GM12878 (cell line): Measurements from ENCODE around the gene PIGS. TPM values are rescaled to one million over a fixed set of nuclear protein-coding genes. Genes with fewer than 3 reads are reported as not detected.

ENCODE experiments used
- ATAC-seq: fragments of 200-7000 bp; cut with Tn5 transposase; 3 replicates; pipeline ENCODE4 v1.9.1; 2020; ENCODE audit warnings: mild to moderate bottlenecking, moderate library complexity
- BruUV-seq: library from RNA; stranded (reverse); fragments of 400-500 nt; replicated peaks from 2 replicates; lab custom pipeline; 2021; lab: Mats Ljungman, UMichigan
- CTCF ChIA-PET: fragments of 300-600 bp; sonication (Branson Sonifier 250); formaldehyde crosslinking; extraction: SDS; loops from one replicate; lab custom pipeline; 2021; ENCODE audit warnings: inconsistent platforms; lab: Yijun Ruan, JAX
- POLR2A ChIA-PET: fragments of 350-600 bp; formaldehyde crosslinking; extraction: SDS; loops from one replicate; lab custom pipeline; 2021; ENCODE audit warnings: inconsistent platforms; lab: Charles Lee
- RAD21 ChIA-PET: fragments of 300-600 bp; sonication (Branson Sonifier 250); formaldehyde crosslinking; loops from one replicate; lab custom pipeline; 2023; ENCODE audit warnings: antibody characterized with exemption; ENCODE audit not compliant: unreplicated experiment; lab: Charles Lee
- SMC1A ChIA-PET: fragments of 300-600 bp; sonication (Branson Sonifier 250); formaldehyde crosslinking; loops from one replicate; lab custom pipeline; 2023; ENCODE audit not compliant: unreplicated experiment, uncharacterized antibody; lab: Charles Lee
- DNase-seq: peaks from one replicate; pipeline ENCODE4 v3.0.0-alpha.2; 2011; ENCODE audit warnings: low read depth, low spot score
- FAIRE-seq: peaks from 3 replicates; lab custom pipeline; 2011; peaks lifted over from hg19 to GRCh38; lab: Jason Lieb, UNC
- H2AFZ ChIP-seq: 2 replicates; pipeline ENCODE4 v1.6.0; 2011; ENCODE audit warnings: low read depth, low read length, control low read depth; ENCODE audit not compliant: control insufficient read depth
- H3K27ac ChIP-seq: 2 replicates; pipeline ENCODE4 v1.5.1; 2011; ENCODE audit warnings: control low read depth; ENCODE audit not compliant: control insufficient read depth, insufficient read depth
- H3K27me3 ChIP-seq, 2 experiments: replicated peaks in 1 of 2; 2 replicates each; pipeline versions ENCODE4 v1.6.0 to v1.6.1; 2011; ENCODE audit warnings: low read length in 1 of 2; ENCODE audit not compliant: control insufficient read depth in 2 of 2, insufficient read depth in 2 of 2
- H3K36me3 ChIP-seq, 2 experiments: 2 replicates each; pipeline ENCODE4 v1.5.1; 2011; ENCODE audit warnings: low read length in 1 of 2; ENCODE audit not compliant: control insufficient read depth in 2 of 2, insufficient read depth in 2 of 2
- H3K4me1 ChIP-seq: 2 replicates; pipeline ENCODE4 v1.6.1; 2011; ENCODE audit warnings: mild to moderate bottlenecking, low read length, moderate library complexity, mixed read lengths; ENCODE audit not compliant: control insufficient read depth, insufficient read depth
- H3K4me2 ChIP-seq: 2 replicates; pipeline ENCODE4 v1.6.0; 2011; ENCODE audit warnings: control low read depth; ENCODE audit not compliant: control insufficient read depth, insufficient read depth
- H3K4me3 ChIP-seq: fragments of 200-600 bp; sonication (generic); 2 replicates; pipeline ENCODE4 v1.5.1; 2016
- H3K79me2 ChIP-seq: 2 replicates; pipeline ENCODE4 v1.6.0; 2011; ENCODE audit warnings: low read length; ENCODE audit not compliant: control insufficient read depth, insufficient read depth
- H3K9ac ChIP-seq: 2 replicates; pipeline ENCODE4 v1.8.0; 2011; ENCODE audit warnings: low read length, control low read depth, mixed read lengths; ENCODE audit not compliant: control insufficient read depth, insufficient read depth
- H3K9me3 ChIP-seq: replicated peaks from 3 replicates; pipeline ENCODE4 v1.5.1; 2011; ENCODE audit warnings: mild to moderate bottlenecking, low read length; ENCODE audit not compliant: control insufficient read depth, insufficient read depth
- H4K20me1 ChIP-seq: 2 replicates; pipeline ENCODE4 v1.6.0; 2011; ENCODE audit not compliant: control insufficient read depth, insufficient read depth
- BRCA1 ChIP-seq: IDR thresholded peaks from 2 replicates; pipeline ENCODE4 v1.6.1; 2011; ENCODE audit warnings: low read depth, low read length, improper control_type of control experiment
- E4F1 ChIP-seq: fragments of 450-650 bp; IDR thresholded peaks from 2 replicates; pipeline ENCODE4 v1.6.1; 2018; ENCODE audit warnings: borderline replicate concordance, mild to moderate bottlenecking; ENCODE audit not compliant: partially characterized antibody
- ESRRA ChIP-seq: IDR thresholded peaks from 2 replicates; pipeline ENCODE4 v1.6.1; 2012; ENCODE audit warnings: mild to moderate bottlenecking, low read length, improper control_type of control experiment
- NR2C1 ChIP-seq: fragments of 450-650 bp; IDR thresholded peaks from 2 replicates; pipeline ENCODE4 v1.6.1; 2017; ENCODE audit warnings: antibody characterized with exemption, mild to moderate bottlenecking, moderate library complexity
- PAX5 ChIP-seq: IDR thresholded peaks from 2 replicates; pipeline ENCODE4 v1.6.1; 2011; ENCODE audit warnings: low read depth, low read length, borderline replicate concordance
- POLR2A ChIP-seq: IDR thresholded peaks from 2 replicates; pipeline ENCODE4 v1.6.1; 2011; ENCODE audit warnings: low read depth, mild to moderate bottlenecking, low read length
- RUNX3 ChIP-seq: IDR thresholded peaks from 2 replicates; pipeline ENCODE4 v1.6.1; 2012; ENCODE audit warnings: low read length, inconsistent platforms
- TARDBP ChIP-seq: IDR thresholded peaks from 2 replicates; pipeline ENCODE4 v1.6.1; 2016; ENCODE audit warnings: borderline replicate concordance
- TCF3 ChIP-seq: IDR thresholded peaks from 2 replicates; pipeline ENCODE4 v1.6.1; 2012; ENCODE audit warnings: low read depth, mild to moderate bottlenecking, low read length, borderline replicate concordance; ENCODE audit not compliant: insufficient read depth
- WGBS: methylation state at CpG from one replicate; pipeline ENCODE4 v1.1.6; 2016; ENCODE audit warnings: low lambda C conversion rate; ENCODE audit not compliant: insufficient replicate concordance, insufficient coverage; ENCODE audit errors: missing lambda C conversion rate; 5-methylcytosine and 5-hydroxymethylcytosine counted together
- in situ Hi-C: fragments of 300-500 bp; cut with MboI; formaldehyde crosslinking; loops from 9 replicates; pipeline ENCODE4 v1.14.3; 2018; ENCODE audit warnings: mixed read lengths
- intact Hi-C: fragments of 100-400 bp; cut with micrococcal nuclease; formaldehyde crosslinking; loops from one replicate; pipeline ENCODE4 v1.14.2; 2022; ENCODE audit not compliant: unreplicated experiment
- polyA plus RNA-seq, 11 experiments: library from polyadenylated mRNA; depleted of rRNA in 4 of 11; unstranded in 6 of 11; stranded (reverse) in 5 of 11; fragments of >200 nt; fragmentation: Nextera tagmentation in 4 of 11; fragmentation: Illumina TruSeq in 1 of 11; extraction: Ambion mirVana in 4 of 11; extraction: Trizol in 1 of 11; gene quantifications; 1 replicate in 1 of 11; 2 replicates in 10 of 11; pipeline versions ENCODE4 v1.2.1 to v1.2.3, GENCODE V29; 2011 to 2016; ENCODE audit warnings: inconsistent platforms in 2 of 11, missing spikeins in 2 of 11, low read depth in 1 of 11
- total RNA-seq, 4 experiments: library from RNA; depleted of rRNA in 3 of 4; stranded (reverse); fragments of >200 nt in 3 of 4; fragmentation: Illumina TruSeq in 1 of 4; extraction: Trizol in 1 of 4; gene quantifications; 2 replicates each; pipeline versions ENCODE4 v1.2.1 to v1.2.3, GENCODE V29; 2013 to 2021
- TF ChIP-seq, protein P1 (sequence below): fragments of 450-650 bp; formaldehyde crosslinking; IDR thresholded peaks from 2 replicates; pipeline ENCODE4 v1.4.0; 2020; ENCODE audit warnings: mild to moderate bottlenecking, moderate library complexity
- TF ChIP-seq, protein P2 (sequence below): fragments of 450-650 bp; IDR thresholded peaks from 2 replicates; pipeline ENCODE4 v1.6.1; 2017; ENCODE audit warnings: antibody characterized with exemption, mild to moderate bottlenecking, moderate library complexity

PIGS gene
- total and polyA plus RNA-seq, 10 of the 15 experiments (the other 5 are each of a cell fraction or from before 2014, with no cell fraction given), result 27.5 to 73.7 (median 50.7) TPM

- ATAC-seq (no peak), DNase-seq (no peak)
- H3K4me1 ChIP-seq, result no peaks in the 10 kb centered on the region
- SMC1A ChIA-PET, result interaction anchor here (0.8 to 1.6 kb wide), 4 partner anchors 11 to 68 kb away, joined by 3 to 6 read pairs (median 4); no protein-coding TSS in a partner anchor
- in situ Hi-C loops, result no loop called here
- H3K9ac ChIP-seq, result no peak overlapping the region
- 68% methylated on average over 9 of the region's 12 CpGs for WGBS
- TF ChIP-seq, protein P1, sequence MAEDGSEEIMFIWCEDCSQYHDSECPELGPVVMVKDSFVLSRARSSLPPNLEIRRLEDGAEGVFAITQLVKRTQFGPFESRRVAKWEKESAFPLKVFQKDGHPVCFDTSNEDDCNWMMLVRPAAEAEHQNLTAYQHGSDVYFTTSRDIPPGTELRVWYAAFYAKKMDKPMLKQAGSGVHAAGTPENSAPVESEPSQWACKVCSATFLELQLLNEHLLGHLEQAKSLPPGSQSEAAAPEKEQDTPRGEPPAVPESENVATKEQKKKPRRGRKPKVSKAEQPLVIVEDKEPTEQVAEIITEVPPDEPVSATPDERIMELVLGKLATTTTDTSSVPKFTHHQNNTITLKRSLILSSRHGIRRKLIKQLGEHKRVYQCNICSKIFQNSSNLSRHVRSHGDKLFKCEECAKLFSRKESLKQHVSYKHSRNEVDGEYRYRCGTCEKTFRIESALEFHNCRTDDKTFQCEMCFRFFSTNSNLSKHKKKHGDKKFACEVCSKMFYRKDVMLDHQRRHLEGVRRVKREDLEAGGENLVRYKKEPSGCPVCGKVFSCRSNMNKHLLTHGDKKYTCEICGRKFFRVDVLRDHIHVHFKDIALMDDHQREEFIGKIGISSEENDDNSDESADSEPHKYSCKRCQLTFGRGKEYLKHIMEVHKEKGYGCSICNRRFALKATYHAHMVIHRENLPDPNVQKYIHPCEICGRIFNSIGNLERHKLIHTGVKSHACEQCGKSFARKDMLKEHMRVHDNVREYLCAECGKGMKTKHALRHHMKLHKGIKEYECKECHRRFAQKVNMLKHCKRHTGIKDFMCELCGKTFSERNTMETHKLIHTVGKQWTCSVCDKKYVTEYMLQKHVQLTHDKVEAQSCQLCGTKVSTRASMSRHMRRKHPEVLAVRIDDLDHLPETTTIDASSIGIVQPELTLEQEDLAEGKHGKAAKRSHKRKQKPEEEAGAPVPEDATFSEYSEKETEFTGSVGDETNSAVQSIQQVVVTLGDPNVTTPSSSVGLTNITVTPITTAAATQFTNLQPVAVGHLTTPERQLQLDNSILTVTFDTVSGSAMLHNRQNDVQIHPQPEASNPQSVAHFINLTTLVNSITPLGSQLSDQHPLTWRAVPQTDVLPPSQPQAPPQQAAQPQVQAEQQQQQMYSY, result no peak
- TF ChIP-seq TCF3 (no peak), TARDBP (no peak), ESRRA (no peak), RUNX3 (no peak), PAX5 (no peak), BRCA1 (no peak), NR2C1 (no peak), E4F1 (no peak), POLR2A (no peak)
- TF ChIP-seq, protein P2, sequence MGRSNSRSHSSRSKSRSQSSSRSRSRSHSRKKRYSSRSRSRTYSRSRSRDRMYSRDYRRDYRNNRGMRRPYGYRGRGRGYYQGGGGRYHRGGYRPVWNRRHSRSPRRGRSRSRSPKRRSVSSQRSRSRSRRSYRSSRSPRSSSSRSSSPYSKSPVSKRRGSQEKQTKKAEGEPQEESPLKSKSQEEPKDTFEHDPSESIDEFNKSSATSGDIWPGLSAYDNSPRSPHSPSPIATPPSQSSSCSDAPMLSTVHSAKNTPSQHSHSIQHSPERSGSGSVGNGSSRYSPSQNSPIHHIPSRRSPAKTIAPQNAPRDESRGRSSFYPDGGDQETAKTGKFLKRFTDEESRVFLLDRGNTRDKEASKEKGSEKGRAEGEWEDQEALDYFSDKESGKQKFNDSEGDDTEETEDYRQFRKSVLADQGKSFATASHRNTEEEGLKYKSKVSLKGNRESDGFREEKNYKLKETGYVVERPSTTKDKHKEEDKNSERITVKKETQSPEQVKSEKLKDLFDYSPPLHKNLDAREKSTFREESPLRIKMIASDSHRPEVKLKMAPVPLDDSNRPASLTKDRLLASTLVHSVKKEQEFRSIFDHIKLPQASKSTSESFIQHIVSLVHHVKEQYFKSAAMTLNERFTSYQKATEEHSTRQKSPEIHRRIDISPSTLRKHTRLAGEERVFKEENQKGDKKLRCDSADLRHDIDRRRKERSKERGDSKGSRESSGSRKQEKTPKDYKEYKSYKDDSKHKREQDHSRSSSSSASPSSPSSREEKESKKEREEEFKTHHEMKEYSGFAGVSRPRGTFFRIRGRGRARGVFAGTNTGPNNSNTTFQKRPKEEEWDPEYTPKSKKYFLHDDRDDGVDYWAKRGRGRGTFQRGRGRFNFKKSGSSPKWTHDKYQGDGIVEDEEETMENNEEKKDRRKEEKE, result no peak
- TF ChIP-seq, all 136 proteins: peak for 0
- no peaks in the 10 kb centered on the region for H3K79me2 ChIP-seq
- no TSS peak for BruUV-seq
- ChIA-PET POLR2A (interaction anchor here (0.6 to 1.2 kb wide), 2 partner anchors 10 to 54 kb away, joined by 3 read pairs; no protein-coding TSS in a partner anchor), CTCF (interaction anchor here (0.5 to 4.2 kb wide), 4 partner anchors 10 to 355 kb away, joined by 3 to 59 read pairs (median 3); no protein-coding TSS in a partner anchor), RAD21 (interaction anchor here (0.8 to 1.2 kb wide), 2 partner anchors 35 to 39 kb away, joined by 3 to 5 read pairs; partner anchors contain the start of gene ALDOC)
- no peak overlapping the region for H3K27ac ChIP-seq
- H3K9me3 ChIP-seq, result no peaks in the 10 kb centered on the region
- H2AFZ ChIP-seq, result no peak overlapping the region
- FAIRE-seq, result no peak
- no peaks in the 10 kb centered on the region for H3K27me3 ChIP-seq
- no peak overlapping the region for H3K4me2 ChIP-seq
- no peaks in the 10 kb centered on the region for H3K36me3 ChIP-seq
- no peaks in the 10 kb centered on the region for H4K20me1 ChIP-seq
- intact Hi-C loops, result no loop called here
- no peak overlapping the region for H3K4me3 ChIP-seq
Observed at GRCh38 chr17:28537219-28537610, 34.1 kb downstream of the PIGS start.
